ENCODE results near the gene ISG20.

ISG20 gene

DNA sequence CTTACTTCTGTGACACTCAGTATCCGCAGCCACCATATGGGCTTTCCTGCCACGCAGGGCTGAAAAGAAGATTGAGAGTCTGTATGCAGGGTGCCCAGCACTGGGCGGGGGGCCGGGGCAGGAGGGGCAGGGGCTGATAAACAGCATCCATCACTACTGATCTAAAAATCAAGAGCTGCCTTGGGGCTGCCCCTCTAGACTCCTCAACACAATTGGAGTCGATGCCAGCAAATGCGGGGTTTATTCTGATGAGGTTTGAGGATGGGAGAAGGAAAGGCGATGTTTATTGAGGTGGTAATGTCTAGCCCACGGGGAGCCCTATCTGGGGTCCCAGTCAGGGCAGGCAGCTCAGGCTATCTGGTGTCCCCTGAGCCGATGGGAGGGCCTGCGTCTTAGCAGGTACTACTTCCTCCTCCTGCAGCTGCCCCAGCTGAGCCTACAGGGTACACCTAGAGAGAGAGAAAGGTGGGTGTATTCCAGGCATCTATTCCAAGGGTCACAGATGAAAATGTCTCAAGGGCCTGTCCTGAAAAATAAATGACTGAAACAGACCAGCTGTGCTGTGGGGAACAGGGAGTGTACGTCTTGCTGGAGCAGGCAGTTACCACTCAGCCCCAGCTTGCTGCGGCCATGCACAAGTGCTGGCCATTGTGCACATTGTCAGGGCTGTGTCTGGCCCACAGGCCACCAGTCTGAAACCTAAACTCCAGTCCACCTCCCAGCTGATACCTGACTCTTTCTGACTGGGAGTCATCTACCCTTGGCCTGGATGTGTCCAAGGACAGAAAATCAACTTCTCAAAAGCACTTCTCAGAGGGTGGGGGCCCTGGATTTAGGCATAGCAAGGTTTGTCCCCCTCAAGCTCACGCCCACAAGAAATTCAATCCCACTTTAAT is 19.5 kb downstream of the ISG20 start:
- no peak for DNase-seq (ENCODE audit: low spot score)

DNA sequence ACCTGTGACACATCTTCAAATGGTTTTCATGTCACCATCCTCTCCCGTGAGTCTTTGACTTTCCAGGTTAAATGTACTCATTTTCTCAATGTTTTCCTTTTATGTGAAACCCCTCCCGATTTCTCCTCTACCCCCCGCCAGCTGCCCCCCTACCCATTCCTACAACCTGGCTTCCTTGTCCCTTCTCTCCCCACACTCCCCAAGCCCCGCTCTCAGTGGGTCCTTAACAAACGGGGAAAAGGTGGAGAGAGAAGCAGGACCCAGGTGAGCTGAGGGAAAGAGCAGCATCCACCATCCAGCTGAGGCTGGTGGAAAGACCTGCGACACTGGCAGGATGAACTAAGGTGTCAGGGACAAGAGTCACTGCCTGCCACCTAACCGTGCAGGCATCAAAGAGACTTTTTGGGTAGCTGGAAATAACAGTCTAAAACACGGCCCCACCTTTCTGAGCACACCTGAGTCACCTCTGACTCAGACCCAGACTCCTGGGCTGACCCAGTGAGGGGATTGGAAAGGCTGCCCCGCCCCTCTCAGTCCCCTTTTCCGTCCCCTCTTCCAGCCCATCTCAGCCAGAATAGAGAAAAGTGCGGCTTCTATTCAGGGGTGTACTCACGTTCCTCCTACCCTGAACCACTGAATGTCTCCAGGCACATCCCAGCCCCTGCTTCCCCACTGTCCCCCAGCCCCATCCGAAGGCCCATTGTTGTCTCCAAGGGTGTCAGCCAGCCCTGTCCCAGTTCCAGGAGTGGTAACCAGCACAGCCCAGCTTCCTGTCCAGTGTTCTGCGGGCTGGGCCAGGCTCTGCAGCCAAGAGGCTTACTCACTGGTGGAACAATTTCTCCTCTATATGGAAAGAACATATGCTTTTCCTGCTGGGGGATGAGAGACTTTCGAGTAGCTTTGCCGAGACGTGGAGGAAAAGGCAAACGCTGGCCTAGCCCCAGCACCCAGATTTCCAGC is 20.4 kb downstream of the ISG20 start:
- no peak for DNase-seq (ENCODE audit: low spot score)
- no peak for TF ChIP-seq CTCF (IDR thresholded peaks at IDR 0.05; ENCODE audit: borderline replicate concordance, control extremely low read depth, extremely low read depth, insufficient read depth, missing control alignments)
- in situ Hi-C loops (cut with MboI; ENCODE audit: low sequenced_read_pairs, unreplicated experiment), result no loop called here

More for the DNA sequence above, 19.5 kb downstream of the ISG20 start:
- TF ChIP-seq CTCF (IDR thresholded peaks at IDR 0.05; ENCODE audit: borderline replicate concordance, control extremely low read depth, extremely low read depth, insufficient read depth, missing control alignments), result no peak
- in situ Hi-C loops (cut with MboI; ENCODE audit: low sequenced_read_pairs, unreplicated experiment), result no loop called here

DNA sequence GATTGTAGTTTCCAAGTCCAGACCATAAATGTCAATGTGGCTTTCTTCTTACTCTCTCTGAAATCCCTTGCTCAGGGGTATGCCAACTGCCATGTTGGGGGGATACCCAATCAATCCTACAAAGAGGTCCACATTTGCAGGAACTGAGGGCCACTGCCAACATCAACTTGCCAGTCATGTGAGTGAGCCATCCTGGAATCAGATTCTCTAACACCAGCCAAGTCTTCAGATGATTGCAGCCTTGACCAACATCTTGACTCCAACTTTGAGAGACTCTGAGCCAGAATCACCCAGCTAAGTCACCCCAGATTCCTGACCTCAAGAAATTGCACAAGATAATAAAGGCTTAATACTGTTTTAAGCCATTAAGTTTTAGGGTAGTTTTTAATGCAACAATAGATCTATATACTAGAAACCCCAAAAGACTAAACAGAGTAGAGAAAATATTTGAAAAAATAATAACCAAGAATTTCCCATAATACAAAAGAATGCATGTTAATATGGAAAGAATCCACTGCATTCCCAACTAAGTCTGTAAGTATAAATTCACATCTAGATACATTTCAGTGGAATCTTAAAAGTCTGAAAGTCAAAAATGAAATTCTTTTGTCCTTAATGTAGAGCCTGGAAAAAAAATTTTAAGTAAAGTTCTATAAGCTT is 22.4 kb downstream of the ISG20 start:
- no peak for TF ChIP-seq CTCF (IDR thresholded peaks at IDR 0.05; ENCODE audit: borderline replicate concordance, control extremely low read depth, extremely low read depth, insufficient read depth, missing control alignments)
- DNase-seq (ENCODE audit: low spot score), result no peak
- in situ Hi-C loops (cut with MboI; ENCODE audit: low sequenced_read_pairs, unreplicated experiment), result no loop called here

DNA sequence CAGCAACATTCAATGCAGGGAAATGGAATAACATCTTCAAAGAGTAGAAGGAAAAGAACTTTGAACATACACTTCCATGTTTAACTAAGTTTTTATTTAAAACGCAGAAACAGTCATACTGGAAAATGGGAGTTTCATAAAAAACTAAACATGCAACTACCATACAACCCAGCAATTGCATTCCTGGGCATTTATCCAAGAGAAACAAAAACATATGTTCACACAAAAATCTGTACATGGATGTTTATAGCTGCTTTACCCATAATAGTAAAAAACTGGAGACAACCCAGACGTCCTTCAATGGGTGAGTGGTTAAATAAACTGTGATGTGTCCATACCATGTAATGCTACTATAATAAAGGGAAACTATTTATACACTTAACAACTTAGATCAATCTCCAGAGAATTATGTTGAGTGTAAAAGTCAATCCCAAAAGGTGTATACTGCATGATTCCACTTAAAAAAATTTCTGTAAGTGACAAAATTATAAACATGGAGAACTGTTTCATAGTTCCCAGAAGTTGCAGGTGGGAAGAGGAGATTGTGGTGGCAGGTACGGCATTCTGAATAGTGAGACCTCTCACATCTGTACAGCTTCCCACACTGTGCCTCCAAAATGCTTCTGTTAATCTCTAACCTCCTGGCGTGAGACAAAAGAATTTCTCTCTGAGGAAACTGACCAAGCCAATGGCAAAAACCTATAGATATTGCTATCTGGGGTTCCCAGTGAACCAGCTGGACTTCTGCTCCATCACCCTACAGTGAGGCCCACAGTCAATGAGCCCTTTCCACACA is 23.1 kb downstream of the ISG20 start:
- no peak for TF ChIP-seq CTCF (IDR thresholded peaks at IDR 0.05; ENCODE audit: borderline replicate concordance, control extremely low read depth, extremely low read depth, insufficient read depth, missing control alignments)
- in situ Hi-C loops (cut with MboI; ENCODE audit: low sequenced_read_pairs, unreplicated experiment), result no loop called here
- DNase-seq (ENCODE audit: low spot score), result no peak

- in situ Hi-C loops (cut with MboI; ENCODE audit: low sequenced_read_pairs, unreplicated experiment), result no loop called here
- no peak for DNase-seq (ENCODE audit: low spot score)
- TF ChIP-seq CTCF (IDR thresholded peaks at IDR 0.05; ENCODE audit: borderline replicate concordance, control extremely low read depth, extremely low read depth, insufficient read depth, missing control alignments), result no peak
Observed at GRCh38 chr15:88663141-88663621, 24.4 kb downstream of the ISG20 start.
